Panc1 (cell line): ENCODE results near the gene COTL1. TPM values are rescaled to one million over a fixed set of nuclear protein-coding genes. Genes with fewer than 3 reads are reported as not detected.

Source experiments
- ATAC-seq: fragments of 200-7000 bp; cut with Tn5 transposase; 2 replicates; pipeline ENCODE4 v1.9.1; 2020; ENCODE audit warnings: mild to moderate bottlenecking, moderate library complexity
- BruUV-seq: library from RNA; stranded (reverse); fragments of 400-500 nt; replicated peaks from 2 replicates; lab custom pipeline; 2021; lab: Mats Ljungman, UMichigan
- CTCF ChIA-PET: fragments of 300-600 bp; sonication (Branson Sonifier 250); formaldehyde crosslinking; loops from one replicate; lab custom pipeline; 2022; ENCODE audit warnings: antibody characterized with exemption; lab: Charles Lee
- POLR2A ChIA-PET: fragments of 300-600 bp; sonication (Branson Sonifier 250); formaldehyde crosslinking; loops from one replicate; lab custom pipeline; 2022; ENCODE audit warnings: antibody characterized with exemption; lab: Charles Lee
- DNase-seq: peaks from one replicate; pipeline ENCODE4 v3.0.0-alpha.2; 2010; ENCODE audit warnings: low read depth, low spot score
- H3K27ac ChIP-seq: 2 replicates; pipeline ENCODE4 v1.5.1; 2011; ENCODE audit warnings: mild to moderate bottlenecking, low read length, inconsistent platforms
- H3K27me3 ChIP-seq: fragments of 200-500 bp; sonication (Bioruptor generic); 2 replicates; pipeline ENCODE4 v1.6.0; 2014; ENCODE audit warnings: low read length, inconsistent platforms; ENCODE audit not compliant: control insufficient read depth, insufficient read depth
- H3K36me3 ChIP-seq: fragments of 200-500 bp; sonication (Bioruptor generic); 2 replicates; pipeline ENCODE4 v1.5.1; 2014; ENCODE audit warnings: inconsistent platforms, mild to moderate bottlenecking, low read length, moderate library complexity; ENCODE audit not compliant: control insufficient read depth, insufficient read depth
- H3K4me1 ChIP-seq: 2 replicates; pipeline ENCODE4 v1.5.1; 2011; ENCODE audit warnings: inconsistent platforms, mild to moderate bottlenecking, low read length, moderate library complexity; ENCODE audit not compliant: control insufficient read depth, insufficient read depth
- H3K4me3 ChIP-seq, 2 experiments: 2 replicates each; pipeline ENCODE4 v1.5.1; 2011 to 2012; ENCODE audit warnings: low read depth in 2 of 2, low read length in 2 of 2, mild to moderate bottlenecking in 2 of 2, inconsistent platforms in 1 of 2, moderate library complexity in 1 of 2
- H3K9me3 ChIP-seq: fragments of 200-500 bp; sonication (Bioruptor generic); 2 replicates; pipeline ENCODE4 v1.5.1; 2014; ENCODE audit warnings: low read depth, mild to moderate bottlenecking, inconsistent platforms, low read length, moderate library complexity; ENCODE audit not compliant: control insufficient read depth, insufficient read depth
- POLR2AphosphoS5 ChIP-seq: IDR thresholded peaks from 2 replicates; pipeline ENCODE4 v1.6.1; 2012; ENCODE audit warnings: mild to moderate bottlenecking, low read depth, low read length, moderate library complexity
- REST ChIP-seq, 2 experiments: IDR thresholded peaks; 2 replicates each; pipeline ENCODE4 v1.6.1; 2011 to 2012; ENCODE audit warnings: low read depth in 2 of 2, control low read depth in 1 of 2, low read length in 1 of 2, mild to moderate bottlenecking in 1 of 2, moderate library complexity in 1 of 2; ENCODE audit not compliant: insufficient read depth in 1 of 2
- SIN3A ChIP-seq: IDR thresholded peaks from 2 replicates; pipeline ENCODE4 v1.6.1; 2012; ENCODE audit warnings: low read depth, mild to moderate bottlenecking, low read length, moderate library complexity, borderline replicate concordance; ENCODE audit not compliant: insufficient read depth
- TCF7L2 ChIP-seq: IDR thresholded peaks from 2 replicates; pipeline ENCODE4 v1.6.1; 2011; ENCODE audit warnings: mild to moderate bottlenecking, low read depth, low read length, inconsistent platforms
- in situ Hi-C: cut with HindIII; loops from 2 replicates; pipeline ENCODE4 v1.10.0; 2016; ENCODE audit warnings: low sequenced_read_pairs, low pct_unique_long_range_greater_than_20kb
- intact Hi-C: fragments of 100-400 bp; cut with micrococcal nuclease; formaldehyde crosslinking; loops from one replicate; pipeline ENCODE4 v1.10.0; 2022; ENCODE audit not compliant: unreplicated experiment
- total RNA-seq: library from RNA; stranded (reverse); gene quantifications from one replicate; pipeline ENCODE4 v1.2.1, GENCODE V29; 2021; ENCODE audit not compliant: unreplicated experiment
- TF ChIP-seq, protein P1 (sequence below): fragments of 450-650 bp; IDR thresholded peaks from 2 replicates; pipeline ENCODE4 v1.5.1; 2017; ENCODE audit warnings: mild to moderate bottlenecking

The COTL1 gene
- total RNA-seq, 1 experiment from 2014 or later: 302 TPM

- no peaks in the 10 kb centered on the region for H3K36me3 ChIP-seq
- H3K4me1 ChIP-seq: no peaks in the 10 kb centered on the region
- DNase-seq: no peak
- no peak overlapping the region for H3K27ac ChIP-seq
- no peak for ATAC-seq
- H3K4me3 ChIP-seq: no peak overlapping the region
- intact Hi-C loops (no loop called here), in situ Hi-C loops (no loop called here)
- no TSS peak for BruUV-seq
- CTCF ChIA-PET: no interaction called here
- TF ChIP-seq TCF7L2 (no peak), POLR2AphosphoS5 (no peak), SIN3A (no peak), REST (IDR thresholded peaks at IDR 0.05; ENCODE audit: insufficient read depth in 1 of 2, low read depth in 2 of 2, low read length in 1 of 2) (no peak)
- TF ChIP-seq, protein P1, sequence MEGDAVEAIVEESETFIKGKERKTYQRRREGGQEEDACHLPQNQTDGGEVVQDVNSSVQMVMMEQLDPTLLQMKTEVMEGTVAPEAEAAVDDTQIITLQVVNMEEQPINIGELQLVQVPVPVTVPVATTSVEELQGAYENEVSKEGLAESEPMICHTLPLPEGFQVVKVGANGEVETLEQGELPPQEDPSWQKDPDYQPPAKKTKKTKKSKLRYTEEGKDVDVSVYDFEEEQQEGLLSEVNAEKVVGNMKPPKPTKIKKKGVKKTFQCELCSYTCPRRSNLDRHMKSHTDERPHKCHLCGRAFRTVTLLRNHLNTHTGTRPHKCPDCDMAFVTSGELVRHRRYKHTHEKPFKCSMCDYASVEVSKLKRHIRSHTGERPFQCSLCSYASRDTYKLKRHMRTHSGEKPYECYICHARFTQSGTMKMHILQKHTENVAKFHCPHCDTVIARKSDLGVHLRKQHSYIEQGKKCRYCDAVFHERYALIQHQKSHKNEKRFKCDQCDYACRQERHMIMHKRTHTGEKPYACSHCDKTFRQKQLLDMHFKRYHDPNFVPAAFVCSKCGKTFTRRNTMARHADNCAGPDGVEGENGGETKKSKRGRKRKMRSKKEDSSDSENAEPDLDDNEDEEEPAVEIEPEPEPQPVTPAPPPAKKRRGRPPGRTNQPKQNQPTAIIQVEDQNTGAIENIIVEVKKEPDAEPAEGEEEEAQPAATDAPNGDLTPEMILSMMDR: no peak
- H3K27me3 ChIP-seq: no peaks in the 10 kb centered on the region
- POLR2A ChIA-PET: no interaction called here
- H3K9me3 ChIP-seq: no peaks in the 10 kb centered on the region
Measured at GRCh38 chr16:84662471-84662870, 44.6 kb upstream of the COTL1 start.

GRCh38 chr16:84661418-84662060 is 43.7 kb upstream of the COTL1 start:
- intact Hi-C loops: no loop called here
- TF ChIP-seq, protein P1: no peak
- TF ChIP-seq TCF7L2 (no peak), REST (IDR thresholded peaks at IDR 0.05; ENCODE audit: insufficient read depth in 1 of 2, low read depth in 2 of 2, low read length in 1 of 2) (no peak), POLR2AphosphoS5 (no peak), SIN3A (no peak)
- ChIA-PET POLR2A (no interaction called here), CTCF (no interaction called here)
- Histone ChIP-seq H3K27me3 (no peaks in the 10 kb centered on the region), H3K9me3 (no peaks in the 10 kb centered on the region), H3K4me3 (no peak overlapping the region), H3K4me1 (no peaks in the 10 kb centered on the region), H3K36me3 (no peaks in the 10 kb centered on the region), H3K27ac (no peak overlapping the region)
- BruUV-seq: no TSS peak
- in situ Hi-C loops: no loop called here
- DNase-seq (no peak), ATAC-seq (no peak)
